Measurements from ENCODE around the gene APOA4.
A peak's percentile ranks its signal among the peaks of the same experiment; 100 is the strongest.

DNA sequence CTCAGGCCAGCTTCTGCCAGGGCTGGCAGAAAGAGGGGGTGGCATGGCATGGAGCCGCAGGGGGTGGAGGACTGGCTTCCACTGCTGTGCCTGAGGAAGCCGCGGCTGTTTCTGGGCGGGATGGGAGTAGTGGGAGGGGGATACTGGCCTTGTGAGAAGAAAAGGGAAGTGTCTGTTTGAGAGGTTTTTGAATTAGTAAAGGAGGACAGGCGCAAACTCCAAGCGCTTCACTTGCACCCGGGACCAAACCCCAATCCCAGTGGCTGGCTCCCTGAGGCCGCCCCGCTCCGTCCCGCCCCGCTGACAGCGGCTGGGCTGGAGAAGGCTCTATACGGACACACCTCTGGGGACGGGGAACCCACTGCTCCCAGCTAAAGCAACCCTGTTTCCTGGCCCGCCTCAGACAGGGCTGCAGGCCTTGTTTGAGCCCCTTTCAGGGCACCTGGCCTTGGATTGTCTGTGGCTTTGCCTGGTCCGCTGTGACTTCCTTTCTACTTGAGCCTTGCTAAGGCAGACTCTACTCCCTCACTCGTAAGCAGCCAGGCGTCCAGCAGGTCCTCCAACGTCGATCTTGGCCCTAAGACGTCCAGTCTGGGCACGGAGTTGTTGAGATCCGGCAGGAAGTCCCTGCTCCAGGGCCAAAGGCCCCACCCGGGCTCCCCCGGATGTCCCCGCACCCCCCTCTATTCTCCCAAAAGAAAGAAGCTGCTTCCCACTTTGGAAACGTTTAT, 12.1 kb upstream of the APOA4 start:
- TF ChIP-seq POLR2A (IDR thresholded peaks at IDR 0.05) (no peak), POLR2AphosphoS5 (IDR thresholded peaks at IDR 0.05) (peak in 1 of 3 donors; percentile 4)
- TF ChIP-seq, protein P1, sequence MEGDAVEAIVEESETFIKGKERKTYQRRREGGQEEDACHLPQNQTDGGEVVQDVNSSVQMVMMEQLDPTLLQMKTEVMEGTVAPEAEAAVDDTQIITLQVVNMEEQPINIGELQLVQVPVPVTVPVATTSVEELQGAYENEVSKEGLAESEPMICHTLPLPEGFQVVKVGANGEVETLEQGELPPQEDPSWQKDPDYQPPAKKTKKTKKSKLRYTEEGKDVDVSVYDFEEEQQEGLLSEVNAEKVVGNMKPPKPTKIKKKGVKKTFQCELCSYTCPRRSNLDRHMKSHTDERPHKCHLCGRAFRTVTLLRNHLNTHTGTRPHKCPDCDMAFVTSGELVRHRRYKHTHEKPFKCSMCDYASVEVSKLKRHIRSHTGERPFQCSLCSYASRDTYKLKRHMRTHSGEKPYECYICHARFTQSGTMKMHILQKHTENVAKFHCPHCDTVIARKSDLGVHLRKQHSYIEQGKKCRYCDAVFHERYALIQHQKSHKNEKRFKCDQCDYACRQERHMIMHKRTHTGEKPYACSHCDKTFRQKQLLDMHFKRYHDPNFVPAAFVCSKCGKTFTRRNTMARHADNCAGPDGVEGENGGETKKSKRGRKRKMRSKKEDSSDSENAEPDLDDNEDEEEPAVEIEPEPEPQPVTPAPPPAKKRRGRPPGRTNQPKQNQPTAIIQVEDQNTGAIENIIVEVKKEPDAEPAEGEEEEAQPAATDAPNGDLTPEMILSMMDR (IDR thresholded peaks at IDR 0.05): no peak
